Measurements from ENCODE around the gene BET1. TPM values are rescaled to one million over a fixed set of nuclear protein-coding genes. Genes with fewer than 3 reads are reported as not detected.

BET1 gene
- total and polyA plus RNA-seq, 10 donors: 21.7 to 36.0 (median 28.1) TPM

DNA sequence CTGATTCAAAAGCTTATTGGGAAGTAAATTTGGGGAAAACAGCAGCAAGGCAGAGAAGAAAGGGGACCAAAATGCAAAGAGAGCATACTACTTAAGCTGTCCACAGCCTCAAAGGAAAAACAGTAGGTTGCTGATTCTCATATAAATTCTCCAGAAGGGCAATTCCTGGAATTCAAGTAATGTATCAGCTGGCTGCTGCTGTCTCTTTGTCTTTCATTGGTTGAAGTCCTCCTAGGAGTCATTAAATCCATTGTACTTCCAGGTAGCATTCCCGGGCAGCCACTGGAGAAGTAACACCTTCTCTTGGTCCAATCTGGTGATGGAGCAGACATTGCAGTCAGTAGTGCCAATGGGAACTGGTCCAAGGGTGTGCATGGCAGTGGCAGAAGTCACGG, 22.7 kb downstream of the BET1 start:
- WGBS, 5 donors: 88 to 92% (median 90%) methylated on average over 2 of the region's 2 CpGs
- Histone ChIP-seq H3K4me3 (no peak overlapping the region), H3K9me3 (no peaks in the 10 kb centered on the region), H3K36me3 (no peaks in the 10 kb centered on the region), H3K27me3 (replicated peaks in 1 of 7) (no peaks in the 10 kb centered on the region), H3K27ac (peak overlapping the region in 2 of 8 donors; percentile 27 to 53), H3K4me1 (no peaks in the 10 kb centered on the region)
- no peak for TF ChIP-seq POLR2A (IDR thresholded peaks at IDR 0.05)
- TF ChIP-seq, protein P1, sequence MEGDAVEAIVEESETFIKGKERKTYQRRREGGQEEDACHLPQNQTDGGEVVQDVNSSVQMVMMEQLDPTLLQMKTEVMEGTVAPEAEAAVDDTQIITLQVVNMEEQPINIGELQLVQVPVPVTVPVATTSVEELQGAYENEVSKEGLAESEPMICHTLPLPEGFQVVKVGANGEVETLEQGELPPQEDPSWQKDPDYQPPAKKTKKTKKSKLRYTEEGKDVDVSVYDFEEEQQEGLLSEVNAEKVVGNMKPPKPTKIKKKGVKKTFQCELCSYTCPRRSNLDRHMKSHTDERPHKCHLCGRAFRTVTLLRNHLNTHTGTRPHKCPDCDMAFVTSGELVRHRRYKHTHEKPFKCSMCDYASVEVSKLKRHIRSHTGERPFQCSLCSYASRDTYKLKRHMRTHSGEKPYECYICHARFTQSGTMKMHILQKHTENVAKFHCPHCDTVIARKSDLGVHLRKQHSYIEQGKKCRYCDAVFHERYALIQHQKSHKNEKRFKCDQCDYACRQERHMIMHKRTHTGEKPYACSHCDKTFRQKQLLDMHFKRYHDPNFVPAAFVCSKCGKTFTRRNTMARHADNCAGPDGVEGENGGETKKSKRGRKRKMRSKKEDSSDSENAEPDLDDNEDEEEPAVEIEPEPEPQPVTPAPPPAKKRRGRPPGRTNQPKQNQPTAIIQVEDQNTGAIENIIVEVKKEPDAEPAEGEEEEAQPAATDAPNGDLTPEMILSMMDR (IDR thresholded peaks at IDR 0.05 in 8 of 11, conservative IDR thresholded peaks at IDR 0.05 in 3 of 11): no peak
- no peak for TF ChIP-seq POLR2AphosphoS5 (IDR thresholded peaks at IDR 0.05)
- intact Hi-C loops (cut with DNase I; ENCODE audit: low total_unique reads): no loop called here
- DNase-seq: no peak

DNA sequence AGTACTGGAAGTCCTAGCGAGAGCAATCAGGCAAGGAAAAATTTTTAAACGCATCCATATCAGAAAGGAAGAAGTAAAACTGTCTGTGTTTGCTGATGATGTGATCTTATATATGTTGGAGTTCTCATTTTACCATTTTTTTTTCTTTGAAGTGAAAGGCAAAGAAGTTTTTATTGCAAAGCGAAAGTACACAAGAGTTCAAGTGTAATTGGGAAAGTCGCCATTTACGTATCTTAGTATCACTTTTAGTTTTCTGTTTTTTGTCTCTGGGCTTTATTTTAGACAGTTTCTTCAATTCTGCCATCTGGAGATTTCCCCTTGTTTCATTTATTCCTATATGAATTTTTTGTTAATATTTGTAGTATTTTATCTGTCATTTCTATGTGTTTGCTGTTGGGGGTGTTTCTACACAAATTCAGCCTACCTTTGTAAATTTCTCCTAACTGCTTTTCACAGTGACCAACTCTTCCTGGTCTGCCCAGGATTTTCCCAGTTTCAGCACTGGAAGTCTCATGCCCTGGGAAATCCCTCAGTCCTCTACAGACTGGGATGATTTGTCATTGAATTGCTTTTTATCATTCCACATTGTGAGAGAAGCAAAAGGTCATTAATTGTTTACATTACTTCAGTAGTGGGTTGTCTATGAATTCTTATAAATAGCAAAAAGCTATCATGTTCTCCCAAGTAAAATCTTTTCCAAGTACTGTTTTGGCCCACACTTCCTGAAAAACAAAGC, 23.2 kb downstream of the BET1 start:
- no peak for TF ChIP-seq POLR2AphosphoS5 (IDR thresholded peaks at IDR 0.05)
- TF ChIP-seq POLR2A (IDR thresholded peaks at IDR 0.05): no peak
- TF ChIP-seq, protein P1 (IDR thresholded peaks at IDR 0.05 in 8 of 11, conservative IDR thresholded peaks at IDR 0.05 in 3 of 11): no peak
- Histone ChIP-seq H3K4me3 (peak overlapping the region in 2 of 8 donors; percentile 5 to 32), H3K4me1 (no peaks in the 10 kb centered on the region), H3K36me3 (no peaks in the 10 kb centered on the region), H3K27me3 (replicated peaks in 1 of 7) (no peaks in the 10 kb centered on the region), H3K27ac (peak overlapping the region in 5 of 8 donors; percentile 12 to 53 (median 22)), H3K9me3 (no peaks in the 10 kb centered on the region)
- DNase-seq: no peak
- WGBS, 5 donors: 63 to 79% (median 74%) methylated on average over 5 of the region's 5 CpGs
- intact Hi-C loops (cut with DNase I; ENCODE audit: low total_unique reads): no loop called here

DNA sequence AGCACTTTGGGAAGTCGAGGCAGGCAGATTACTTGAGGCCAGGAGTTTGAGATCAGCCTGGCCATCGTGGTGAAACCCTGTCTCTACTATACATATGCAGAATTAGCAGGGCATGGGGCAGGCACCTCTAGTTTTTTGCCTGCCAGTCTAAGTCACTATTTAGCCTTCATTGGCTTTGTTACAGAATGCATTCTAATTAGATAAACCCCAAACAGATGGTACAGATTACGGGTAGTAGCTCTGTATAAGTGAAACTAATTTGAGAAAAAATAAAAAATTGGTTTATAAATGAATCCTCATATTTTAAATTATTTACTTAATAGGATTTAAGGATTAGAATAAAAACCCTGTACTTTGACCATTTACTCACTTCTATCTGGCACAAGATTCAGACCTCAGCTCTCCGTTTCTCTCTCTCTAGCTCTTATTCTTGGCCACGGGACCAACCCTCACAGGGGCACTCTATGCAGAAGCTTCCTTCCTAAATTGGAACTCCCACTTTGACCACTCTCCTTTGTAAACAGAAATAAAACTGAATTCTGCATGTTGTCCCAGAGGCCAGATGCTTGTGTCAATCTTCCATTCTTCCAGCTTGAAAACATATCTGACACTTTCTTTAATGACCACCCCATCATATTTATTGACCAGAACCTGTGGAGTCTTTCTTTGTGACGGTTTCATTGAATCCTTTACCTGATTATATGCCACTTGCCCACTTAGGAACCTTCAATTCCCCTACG, 26.8 kb downstream of the BET1 start:
- Histone ChIP-seq H3K27me3 (replicated peaks in 1 of 7) (no peaks in the 10 kb centered on the region), H3K4me1 (no peaks in the 10 kb centered on the region), H3K9me3 (no peaks in the 10 kb centered on the region), H3K27ac (no peak overlapping the region), H3K36me3 (no peaks in the 10 kb centered on the region), H3K4me3 (no peak overlapping the region)
- intact Hi-C loops (cut with DNase I; ENCODE audit: low total_unique reads): no loop called here
- TF ChIP-seq, protein P1 (IDR thresholded peaks at IDR 0.05 in 8 of 11, conservative IDR thresholded peaks at IDR 0.05 in 3 of 11): no peak
- TF ChIP-seq POLR2A (IDR thresholded peaks at IDR 0.05): no peak
- no peak for TF ChIP-seq POLR2AphosphoS5 (IDR thresholded peaks at IDR 0.05)
- whole genome bisulfite sequencing, 5 donors: 64 to 74% (median 69%) methylated on average over 7 of the region's 7 CpGs
- no peak for DNase-seq

DNA sequence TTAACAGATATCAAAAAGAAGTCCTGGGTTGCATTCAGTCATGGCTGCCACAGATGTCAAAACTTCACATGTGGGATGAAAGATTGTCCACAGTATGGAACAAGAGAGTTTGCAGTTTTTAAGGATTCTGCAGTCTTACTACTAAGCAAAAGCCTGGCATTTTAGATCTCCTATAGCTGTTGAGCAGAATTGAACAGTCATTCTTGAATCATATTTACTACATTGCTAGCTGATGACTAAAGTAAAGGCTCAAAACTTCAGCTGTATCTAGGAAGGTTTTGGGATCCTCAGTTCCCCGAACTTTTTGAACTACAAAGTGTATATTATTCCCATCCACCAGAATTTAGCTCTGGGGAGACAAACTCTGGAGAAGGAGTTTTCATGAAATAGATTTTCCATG, 31.0 kb downstream of the BET1 start:
- no peaks in the 10 kb centered on the region for H3K36me3 ChIP-seq
- DNase-seq: no peak
- no peaks in the 10 kb centered on the region for H3K27me3 ChIP-seq (replicated peaks in 1 of 7)
- H3K27ac ChIP-seq: no peak overlapping the region
- no peaks in the 10 kb centered on the region for H3K4me1 ChIP-seq
- intact Hi-C loops (cut with DNase I; ENCODE audit: low total_unique reads): no loop called here
- H3K9me3 ChIP-seq: no peaks in the 10 kb centered on the region
- TF ChIP-seq POLR2A (IDR thresholded peaks at IDR 0.05): no peak
- TF ChIP-seq, protein P1 (IDR thresholded peaks at IDR 0.05 in 8 of 11, conservative IDR thresholded peaks at IDR 0.05 in 3 of 11): no peak
- no peak for TF ChIP-seq POLR2AphosphoS5 (IDR thresholded peaks at IDR 0.05)
- no peak overlapping the region for H3K4me3 ChIP-seq
- 85 to 93% (median 91%) methylated on average over 1 of the region's 1 CpG for WGBS, 5 donors
